Superior temporal gyrus (tissue), 1 donor: ENCODE results near the gene CIRBP.
"Not testable (repeated sequence)": the region's sequence is repeated elsewhere in the genome, so short reads cannot be mapped to it uniquely, and the experiment has no call there.

Experiments used
- DNase-seq: peaks from one replicate; pipeline ENCODE4 v3.0.0-alpha.2; 2016; ENCODE audit errors: extremely low spot score

CIRBP gene

DNA sequence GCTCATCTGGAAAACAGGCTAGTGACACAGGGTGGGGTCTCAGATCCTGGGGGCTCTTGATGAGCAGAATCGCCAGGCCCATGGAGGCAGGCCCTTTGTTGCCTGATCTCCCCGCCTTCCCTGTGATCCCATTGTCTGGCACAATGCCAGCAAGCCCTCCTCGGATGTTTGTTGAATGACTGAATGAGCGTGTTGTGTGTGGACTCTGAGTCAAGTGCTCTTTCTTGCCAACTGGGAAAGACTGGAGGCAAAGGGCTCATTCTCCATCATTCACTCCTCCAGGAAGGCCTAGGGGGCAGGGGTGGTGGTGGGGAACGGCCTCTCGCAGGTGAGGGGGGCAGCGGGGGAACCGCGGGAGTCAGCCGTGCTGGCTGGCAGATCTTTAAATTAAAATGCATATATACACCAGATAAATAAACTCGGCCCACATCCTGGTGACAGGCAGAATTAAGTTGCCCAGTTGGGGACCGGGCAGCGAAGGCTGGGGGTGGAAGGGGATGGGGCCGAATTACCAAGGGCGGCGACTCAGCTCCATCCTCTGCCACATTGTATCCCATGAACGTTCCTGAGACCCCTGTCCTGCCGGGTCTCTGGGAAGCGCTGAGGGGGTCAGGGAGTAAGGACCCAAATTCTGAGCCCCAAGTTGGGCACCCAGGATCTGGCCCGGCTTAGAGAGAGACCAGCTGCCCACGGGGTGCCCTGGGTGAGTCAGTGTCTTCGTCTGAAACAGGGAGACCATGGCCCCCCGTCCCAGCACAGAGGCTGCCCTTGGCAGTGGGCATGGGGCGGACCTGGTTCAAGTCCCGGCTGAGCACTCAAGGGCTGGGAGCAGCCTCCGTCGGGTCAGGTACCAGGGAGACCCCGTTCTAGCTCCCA, 41.1 kb downstream of the CIRBP start:
- no peak for DNase-seq

DNA sequence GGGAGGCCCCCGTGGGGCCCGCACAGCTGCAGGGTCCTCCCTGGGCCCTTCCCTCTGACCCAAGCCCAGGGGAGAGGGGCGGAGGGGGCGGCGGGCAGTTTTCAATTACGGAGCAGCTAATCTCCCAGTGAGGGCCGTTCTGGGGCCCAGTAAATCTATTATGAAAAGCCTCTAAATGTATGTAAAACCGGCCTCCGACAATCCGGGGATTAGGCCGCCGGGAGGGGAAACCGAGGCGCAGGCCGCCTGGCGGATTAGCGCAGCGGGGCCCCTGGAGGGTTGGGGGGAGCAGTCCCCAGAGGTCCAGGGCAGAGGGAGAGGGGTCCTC, 41.7 kb downstream of the CIRBP start:
- DNase-seq = no peak

DNA sequence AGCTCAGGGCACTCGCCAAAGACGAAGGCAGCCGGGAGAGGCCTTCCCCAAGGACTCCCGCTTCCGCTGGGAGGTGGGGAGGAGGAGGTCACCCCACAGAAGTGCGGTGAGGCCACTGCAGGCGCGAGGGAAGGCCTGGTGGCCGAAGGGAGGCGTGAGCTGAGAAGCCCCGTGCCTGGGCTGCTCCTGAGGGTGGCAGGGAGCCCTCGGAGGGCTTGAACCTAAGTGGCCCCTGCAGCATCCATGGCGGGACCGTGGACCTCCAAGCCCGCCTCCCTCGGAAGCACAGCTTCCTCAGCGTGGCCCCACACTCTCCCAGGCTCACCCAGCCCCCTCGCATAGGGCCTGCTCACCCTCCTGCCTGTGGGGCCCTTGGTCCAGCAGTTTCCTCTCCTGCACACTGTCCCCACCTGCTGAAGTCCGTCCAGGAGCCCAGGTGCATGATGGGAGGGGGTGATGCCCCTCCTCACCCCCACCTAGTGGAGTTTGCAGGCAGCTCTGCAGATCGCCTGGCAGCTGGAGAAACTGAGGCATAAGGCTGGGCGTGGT, 42.5 kb downstream of the CIRBP start:
- no peak for DNase-seq

DNA sequence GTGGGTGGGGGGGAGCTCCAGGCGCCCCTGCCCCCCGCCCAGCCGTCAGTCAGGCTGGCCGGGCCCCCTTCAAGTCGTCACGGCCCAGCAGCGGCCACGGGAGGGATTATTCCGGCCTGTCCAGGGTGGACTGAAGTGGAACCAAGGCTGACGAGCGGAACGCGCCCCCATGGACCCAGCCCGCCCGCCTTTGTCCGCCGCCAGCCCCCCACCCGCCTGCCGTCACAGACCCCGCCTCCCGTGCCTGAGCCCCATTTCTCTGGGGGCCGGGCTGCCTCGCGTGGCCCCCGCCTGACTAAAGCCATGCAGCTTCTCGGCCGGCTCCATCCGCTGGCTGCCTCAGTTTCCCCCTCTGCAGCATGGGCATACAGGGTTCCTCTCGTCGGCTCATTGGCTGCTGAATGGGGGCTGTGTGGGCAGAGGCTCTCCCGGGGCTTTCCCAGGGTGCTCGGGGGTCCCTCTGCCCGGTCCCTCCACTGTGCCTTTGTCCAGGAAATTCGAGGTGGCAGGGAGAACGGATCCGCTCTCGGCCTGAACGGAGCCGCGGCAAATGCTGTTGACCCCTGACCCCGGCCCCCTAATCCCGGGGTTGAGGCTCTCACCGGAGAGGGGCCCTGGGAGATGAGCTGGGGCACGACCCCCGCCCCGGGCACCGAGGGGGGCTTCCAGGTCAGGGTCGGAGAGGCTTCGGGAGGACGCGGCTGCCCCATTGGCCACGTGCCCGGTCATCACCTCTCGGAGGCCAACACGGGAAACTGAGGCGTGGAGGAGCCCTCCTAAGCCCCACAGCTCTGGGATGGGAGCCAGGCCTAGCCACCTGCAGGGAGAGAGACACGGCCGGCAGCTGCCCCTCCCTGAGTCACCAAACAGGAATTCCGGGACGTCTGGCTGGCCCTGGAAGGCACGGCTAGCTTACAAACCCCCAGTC, 43.9 kb downstream of the CIRBP start:
- DNase-seq = no peak

DNA sequence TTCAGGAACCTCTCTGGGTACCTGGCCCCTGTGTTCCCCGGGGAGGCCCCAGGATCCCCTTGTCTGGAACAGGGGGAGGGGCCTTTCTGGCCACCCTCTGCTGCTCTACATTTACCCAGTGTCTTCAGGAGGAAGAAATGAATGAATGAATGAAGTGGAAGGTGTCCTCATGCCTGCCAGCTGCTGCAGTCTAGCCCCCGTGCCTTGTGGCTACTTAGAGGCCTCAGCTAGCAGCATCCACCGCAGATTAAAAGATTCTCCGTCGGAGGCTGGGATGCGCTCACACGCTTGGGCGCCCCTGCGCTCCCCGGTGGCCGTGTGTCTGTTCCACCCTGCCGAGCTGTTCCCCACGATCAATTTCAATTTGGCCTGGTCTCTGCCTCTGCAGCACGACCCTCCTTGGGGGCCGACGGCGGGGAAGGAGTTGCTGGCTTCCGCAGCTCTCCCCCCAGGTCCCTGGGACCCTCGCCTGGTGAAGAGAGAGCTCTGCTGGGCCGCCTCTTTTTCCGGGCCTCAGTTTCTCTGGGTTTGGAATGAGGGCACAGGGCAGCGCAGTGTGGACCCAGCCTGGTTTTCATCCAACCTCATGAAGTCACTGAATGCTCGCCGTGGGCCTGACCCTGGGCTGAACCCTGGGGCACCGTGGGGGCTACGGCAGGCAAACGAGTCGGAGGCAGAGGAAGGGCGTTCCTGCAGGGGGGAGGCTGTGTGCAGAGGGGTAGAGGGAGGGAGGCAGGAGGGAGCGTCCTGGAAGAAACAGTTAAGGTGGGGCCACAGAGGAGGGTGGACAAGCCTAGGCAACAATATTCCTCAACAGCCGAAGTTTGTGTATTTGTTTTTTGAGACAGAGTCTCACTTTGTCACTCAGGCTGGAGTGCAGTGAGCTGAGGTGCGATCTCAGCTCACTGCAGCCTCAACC, 44.8 kb downstream of the CIRBP start:
- DNase-seq = no peak

DNA sequence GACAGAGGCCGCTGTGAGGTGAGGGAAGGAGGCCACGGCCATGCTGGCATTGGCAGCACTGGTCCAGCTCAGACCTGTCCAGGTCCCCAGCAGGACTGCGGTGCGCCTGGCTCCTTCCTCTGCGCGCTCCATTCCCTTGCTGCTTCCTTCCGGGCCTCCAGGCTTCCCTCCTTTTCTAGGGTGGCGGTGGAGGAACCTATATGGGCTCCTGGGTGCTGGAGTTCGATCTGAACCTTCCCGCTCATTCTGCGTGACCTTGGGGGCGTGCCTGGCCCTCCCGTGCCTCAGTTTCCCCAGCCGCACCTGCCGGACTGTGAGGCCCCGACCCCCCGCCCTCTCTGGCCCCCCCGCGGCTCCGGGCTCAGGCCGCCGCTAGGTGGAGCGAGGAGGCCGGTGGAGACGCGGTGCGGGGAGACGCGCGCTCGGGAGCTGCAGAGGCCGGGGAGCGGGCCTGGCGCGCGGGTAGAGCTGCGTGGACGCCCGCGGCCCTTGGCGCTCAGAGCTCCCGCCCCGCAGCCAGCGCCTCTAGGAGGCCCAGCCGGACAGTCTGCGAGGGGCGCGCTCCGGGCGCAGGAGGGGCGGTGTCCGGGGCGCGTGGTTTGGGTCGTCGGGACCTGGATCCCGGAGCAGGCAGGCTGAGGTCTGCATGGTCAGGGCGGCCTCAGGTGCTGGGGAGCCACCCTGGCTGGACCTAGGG, 46.5 kb downstream of the CIRBP start:
- DNase-seq = peak; percentile 73

DNA sequence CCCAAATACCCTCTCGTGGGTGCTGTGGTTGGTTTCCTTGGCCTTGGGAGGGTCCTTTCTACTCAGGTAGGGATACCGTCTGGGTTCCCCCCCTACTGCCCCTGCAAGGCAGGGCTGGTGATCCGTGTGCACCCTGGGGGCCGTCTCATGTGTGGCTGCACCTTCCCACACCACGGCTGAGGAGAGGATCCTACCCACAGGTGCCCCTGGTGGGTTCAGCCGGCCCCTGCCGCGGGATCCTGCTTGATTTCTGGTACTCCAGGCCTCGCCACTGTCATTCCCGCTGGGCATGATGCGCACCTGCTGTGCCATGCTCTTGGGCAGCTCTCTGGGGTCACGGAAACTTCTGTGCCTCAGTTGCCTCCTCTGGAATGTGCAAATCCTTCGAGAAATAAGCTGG, 47.3 kb downstream of the CIRBP start:
- DNase-seq = no peak

DNA sequence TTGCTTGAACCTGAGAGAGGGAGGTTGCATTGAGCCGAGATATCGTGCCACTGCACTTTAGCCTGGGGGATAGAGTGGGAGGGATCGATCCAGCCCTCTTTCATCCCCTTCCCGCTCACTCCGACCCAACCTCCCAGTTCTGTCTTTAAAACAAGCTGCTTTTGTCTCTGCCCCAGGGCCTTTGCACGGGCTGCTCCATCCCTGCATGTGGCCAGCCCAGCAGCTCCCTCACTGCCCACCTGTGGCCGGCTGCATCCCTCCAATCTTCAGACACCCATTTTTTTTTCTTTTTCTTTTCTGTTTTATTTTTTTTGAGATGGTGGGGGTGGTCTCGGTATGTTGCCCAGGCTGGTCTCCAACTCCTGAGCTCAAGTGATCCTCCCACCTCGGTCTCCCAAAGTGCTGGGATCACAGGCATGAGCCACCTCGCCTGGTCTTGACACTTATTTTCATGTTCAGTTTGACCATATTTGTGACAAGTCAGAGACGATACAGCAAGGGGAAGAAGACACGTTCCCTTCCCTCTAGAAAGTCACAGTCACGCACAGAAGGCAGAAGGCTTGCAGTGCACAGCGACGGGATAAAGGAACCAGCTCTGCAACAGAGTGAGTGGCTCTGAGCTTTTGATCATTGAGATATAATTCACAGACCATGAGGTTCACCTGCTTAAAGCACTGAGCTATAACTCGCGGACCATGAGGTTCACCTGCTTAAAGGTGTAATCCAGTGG, 48.3 kb downstream of the CIRBP start:
- DNase-seq = no peak

DNA sequence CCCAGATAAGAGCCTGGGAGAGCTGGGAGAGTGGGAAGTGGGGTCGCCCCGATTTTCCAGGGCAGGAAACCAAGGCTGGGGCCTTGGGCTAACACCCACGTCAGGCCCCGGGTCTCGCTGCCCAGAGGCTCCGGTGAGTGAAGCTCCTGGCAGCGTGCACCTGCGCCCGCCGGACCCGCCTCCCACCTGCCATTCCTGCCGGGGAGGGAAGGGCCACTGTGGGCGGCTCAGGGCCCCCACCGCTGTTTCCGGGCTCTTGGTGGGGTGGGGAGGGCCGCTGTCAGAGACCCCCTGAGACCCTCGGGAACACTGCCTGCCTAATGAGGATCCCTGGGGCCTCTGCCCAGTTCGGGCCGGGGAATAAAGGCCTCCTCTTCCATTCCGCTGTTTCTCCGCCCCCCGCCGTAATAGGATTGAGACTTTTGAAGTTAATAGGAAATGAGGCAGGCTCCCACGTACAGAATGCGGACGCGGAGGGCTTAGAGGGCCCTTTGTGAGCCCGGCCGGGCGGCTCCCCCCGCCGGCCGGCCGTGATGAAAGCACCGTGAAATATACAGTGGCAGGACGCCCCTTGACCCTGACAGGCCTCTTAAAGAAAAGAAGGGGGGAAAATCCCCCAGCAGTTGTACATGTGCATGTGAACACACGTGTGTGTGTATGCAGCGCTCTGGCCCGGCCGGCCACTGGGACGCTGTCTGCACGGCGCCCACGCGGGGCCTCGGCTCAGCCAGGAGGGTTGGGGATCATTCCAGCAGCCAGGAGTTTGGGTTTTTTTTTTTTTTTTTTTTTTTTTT, 49.7 kb downstream of the CIRBP start:
- no peak for DNase-seq

DNA sequence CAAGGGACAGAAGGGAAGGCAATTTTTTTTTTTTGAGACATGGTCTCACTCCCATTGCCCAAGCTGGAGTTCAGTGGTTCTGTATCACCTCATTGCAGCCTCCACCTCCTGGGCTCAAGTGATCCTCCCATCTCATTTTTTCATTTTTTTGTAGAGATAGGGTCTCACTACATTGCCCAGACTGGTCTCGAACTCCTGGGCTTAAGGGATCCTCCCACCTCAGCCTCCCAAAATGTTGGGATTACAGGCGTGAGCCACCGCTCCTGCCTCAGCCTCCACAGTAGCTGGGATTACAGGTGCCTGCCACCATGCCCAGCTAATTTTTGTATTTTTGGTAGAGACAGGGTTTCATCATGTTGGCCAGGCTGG, 51.1 kb downstream of the CIRBP start:
- DNase-seq = not testable (repeated sequence)

DNA sequence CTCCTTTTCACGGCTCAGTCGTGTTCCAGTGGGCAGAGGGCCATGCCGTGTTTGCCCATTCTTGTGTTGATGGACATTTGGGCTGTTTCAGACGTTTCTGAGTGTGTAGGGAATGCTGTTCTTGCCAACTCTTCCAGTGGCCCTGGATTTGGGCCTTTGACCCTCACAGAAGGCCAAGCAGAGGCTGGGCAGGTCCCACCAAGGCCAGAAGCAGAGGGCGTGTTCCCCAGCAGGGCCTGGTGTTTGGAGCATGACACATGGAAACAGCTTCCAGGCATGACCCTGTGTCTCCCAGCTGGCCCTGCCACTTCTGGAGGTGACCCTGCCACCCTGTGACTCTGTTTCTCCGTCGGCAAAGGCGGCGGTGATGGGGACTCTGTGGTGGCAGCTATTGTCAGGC, 52.4 kb downstream of the CIRBP start:
- DNase-seq = no peak

DNA sequence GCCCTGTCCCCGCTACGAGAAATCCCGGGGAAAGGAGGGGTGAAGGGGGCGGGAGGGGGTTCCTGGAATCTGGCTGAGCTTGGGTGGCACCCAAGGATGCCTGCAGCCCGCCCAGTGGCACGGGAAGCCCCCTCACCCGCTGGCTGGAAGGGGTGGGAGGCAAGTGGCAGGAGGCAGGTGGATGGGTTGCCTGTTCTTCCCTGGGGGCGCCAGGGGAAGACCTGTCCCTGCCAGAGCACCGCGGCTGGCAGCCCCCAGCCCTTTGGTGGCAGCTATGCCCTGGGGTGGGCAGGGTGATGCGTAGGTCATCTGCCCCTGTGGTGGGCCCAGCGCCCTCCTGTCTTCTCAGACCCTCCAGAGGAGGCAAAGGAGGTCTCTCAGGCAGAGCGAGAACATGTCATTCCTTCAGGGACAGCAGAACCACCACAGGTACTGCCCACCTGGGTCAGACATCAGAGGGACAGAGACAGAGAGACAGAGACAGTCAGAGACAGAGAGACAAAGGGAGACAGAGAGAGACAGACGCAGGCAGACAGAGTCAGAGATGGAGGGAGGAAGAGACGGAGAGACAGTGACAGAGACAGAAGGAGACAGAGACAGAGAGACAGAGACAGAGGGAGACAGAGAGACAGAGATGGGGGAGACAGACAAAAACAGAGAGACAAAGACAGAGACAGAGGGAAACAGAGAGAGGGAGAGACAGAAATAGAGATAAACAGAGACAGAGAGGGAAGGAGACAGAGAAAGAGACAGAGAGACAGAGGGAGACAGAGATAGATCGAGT, 53.3 kb downstream of the CIRBP start:
- no peak for DNase-seq

DNA sequence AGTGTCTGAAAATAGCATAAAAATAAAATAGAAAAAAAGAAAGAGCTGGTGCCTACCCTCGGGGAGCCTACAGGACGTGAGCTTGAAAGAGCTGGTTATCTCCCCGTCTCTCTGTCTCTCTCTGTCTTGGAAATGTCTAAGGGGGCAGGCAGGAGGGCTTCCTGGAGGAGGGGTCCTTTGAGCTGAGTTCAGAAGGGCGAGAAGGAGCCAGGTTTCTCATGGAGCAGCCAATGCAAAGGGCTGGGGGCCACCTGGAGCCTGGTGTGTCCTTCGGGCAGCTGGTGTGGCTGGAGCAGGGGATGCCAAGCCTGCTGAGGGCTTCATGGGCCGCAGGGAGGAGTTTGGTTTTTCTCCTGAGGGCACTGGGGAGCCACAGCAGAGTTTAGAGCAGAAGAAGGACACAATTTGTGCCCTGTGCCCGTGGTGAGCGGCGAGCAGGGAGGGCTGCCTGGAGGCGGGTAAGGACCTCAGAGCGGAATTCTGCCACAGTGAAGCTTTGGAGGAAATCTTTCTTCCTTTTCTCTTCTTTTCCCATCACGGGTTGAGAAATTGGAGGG, 55.2 kb downstream of the CIRBP start:
- DNase-seq = no peak
